ENCODE measurements around the gene KCTD12. TPM values are rescaled to one million over a fixed set of nuclear protein-coding genes. Genes with fewer than 3 reads are reported as not detected.

Gene KCTD12
- total RNA-seq, 4 donors from 2014 or later, result 24.2 to 34.8 (median 27.6) TPM

DNA sequence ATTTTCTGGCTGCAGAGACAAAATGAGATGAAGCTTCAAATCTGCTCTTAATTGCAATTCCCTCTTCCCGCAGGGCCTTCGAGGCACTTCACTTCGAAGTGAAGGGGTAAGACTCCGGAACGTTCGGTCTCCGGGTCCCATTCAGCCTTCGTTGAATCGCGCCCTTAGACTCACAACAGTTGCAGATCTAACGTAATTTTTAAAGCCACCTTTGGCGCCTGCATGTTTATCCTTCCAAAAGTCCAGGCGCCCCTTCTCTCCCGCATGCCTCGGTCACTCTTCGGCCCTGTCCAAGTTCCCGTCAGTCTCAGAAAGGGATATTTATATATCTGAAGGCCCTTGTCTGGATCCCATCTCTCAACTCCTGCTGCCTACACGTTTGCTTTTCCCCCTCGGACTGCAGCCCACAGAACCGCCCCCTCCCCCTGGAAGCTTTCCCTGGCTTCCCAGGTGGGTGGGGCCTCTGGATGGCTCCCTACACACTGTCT is 915 bp upstream of the KCTD12 start:
- H3K4me1 ChIP-seq, result peaks cover 0 to 34% (median 14%) of the 10 kb centered on the region in 4 donors
- TF ChIP-seq EP300 (IDR thresholded peaks at IDR 0.05; ENCODE audit: low read depth) (no peak), POLR2A (IDR thresholded peaks at IDR 0.05) (no peak), CTCF (IDR thresholded peaks at IDR 0.05) (no peak), POLR2AphosphoS5 (IDR thresholded peaks at IDR 0.05) (no peak)
- no peaks in the 10 kb centered on the region for H3K9me3 ChIP-seq
- no peaks in the 10 kb centered on the region for H3K36me3 ChIP-seq
- peaks cover 6% of the 10 kb centered on the region for H3K27me3 ChIP-seq
- intact Hi-C loops (cut with DNase I; ENCODE audit: low total_unique reads), result loop anchor here (10.0 kb wide), 1 partner anchor 222 kb away; no protein-coding TSS in a partner anchor
- 34 to 38% methylated on average over 13 to 20 of the region's 20 CpGs for WGBS, 2 donors (ENCODE audit: low coverage in 1 of 2)
- no peak for DNase-seq
- peak overlapping the region; percentile 87 to 93 (median 88) for H3K27ac ChIP-seq
- H3K4me3 ChIP-seq, result peak overlapping the region; percentile 36 to 80 (median 47)
- in situ Hi-C loops (cut with MboI; ENCODE audit: low pct_ligation_motif_present in 1 of 4, low pct_unique_long_range_greater_than_20kb in 1 of 4, low sequenced_read_pairs in 3 of 4), result loop anchor here in 2 of 4 donors (25.0 kb wide), 2 partner anchors 225 to 400 kb away; no protein-coding TSS in a partner anchor

DNA sequence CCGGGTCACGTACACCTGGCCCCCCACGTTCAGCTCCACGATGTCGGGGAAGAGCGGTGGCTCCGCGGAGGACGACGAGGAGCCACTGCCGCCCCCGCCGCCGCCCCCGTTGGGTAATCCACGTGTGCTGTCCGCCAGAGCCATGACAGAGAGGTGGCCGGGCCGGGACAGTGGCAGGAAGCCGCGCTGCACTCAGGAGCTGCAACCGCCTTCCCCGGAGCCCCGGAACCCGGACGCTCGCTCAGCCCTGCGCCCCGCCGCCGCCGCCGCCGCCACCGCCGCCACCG is 257 bp downstream of the KCTD12 start:
- intact Hi-C loops (cut with DNase I; ENCODE audit: low total_unique reads) (loop anchor here (10.0 kb wide), 1 partner anchor 221 kb away; no protein-coding TSS in a partner anchor), in situ Hi-C loops (cut with MboI; ENCODE audit: low pct_ligation_motif_present in 1 of 4, low pct_unique_long_range_greater_than_20kb in 1 of 4, low sequenced_read_pairs in 3 of 4) (loop anchor here in 2 of 4 donors (25.0 kb wide), 2 partner anchors 224 to 399 kb away; no protein-coding TSS in a partner anchor)
- Histone ChIP-seq H3K4me3 (peak overlapping the region; percentile 39 to 80 (median 60)), H3K27ac (peak overlapping the region; percentile 87 to 93 (median 88)), H3K4me1 (peaks cover 0 to 35% (median 14%) of the 10 kb centered on the region in 4 donors), H3K9me3 (no peaks in the 10 kb centered on the region), H3K27me3 (peaks cover 6% of the 10 kb centered on the region), H3K36me3 (no peaks in the 10 kb centered on the region)
- 0% methylated on average over 9 of the region's 37 CpGs; no CpG with 5 or more reads in 1 of the 2 donors for WGBS, 2 donors (ENCODE audit: low coverage in 1 of 2)
- TF ChIP-seq POLR2AphosphoS5 (IDR thresholded peaks at IDR 0.05), result no peak
- no peak for TF ChIP-seq CTCF (IDR thresholded peaks at IDR 0.05)
- no peak for TF ChIP-seq POLR2A (IDR thresholded peaks at IDR 0.05)
- no peak for TF ChIP-seq EP300 (IDR thresholded peaks at IDR 0.05; ENCODE audit: low read depth)
- no peak for DNase-seq

GRCh38 chr13:76885203-76886004 is 801 bp downstream of the KCTD12 start:
- Histone ChIP-seq H3K27me3 (peaks cover 6% of the 10 kb centered on the region), H3K27ac (peak overlapping the region; percentile 87 to 93 (median 88)), H3K4me1 (peaks cover 0 to 35% (median 14%) of the 10 kb centered on the region in 4 donors), H3K9me3 (no peaks in the 10 kb centered on the region), H3K36me3 (no peaks in the 10 kb centered on the region), H3K4me3 (peak overlapping the region; percentile 39 to 80 (median 60))
- peak; percentile 70 for DNase-seq
- intact Hi-C loops (cut with DNase I; ENCODE audit: low total_unique reads) (loop anchor here (10.0 kb wide), 1 partner anchor 221 kb away; no protein-coding TSS in a partner anchor), in situ Hi-C loops (cut with MboI; ENCODE audit: low pct_ligation_motif_present in 1 of 4, low pct_unique_long_range_greater_than_20kb in 1 of 4, low sequenced_read_pairs in 3 of 4) (loop anchor here in 2 of 4 donors (25.0 kb wide), 2 partner anchors 223 to 398 kb away; no protein-coding TSS in a partner anchor)
- TF ChIP-seq EP300 (IDR thresholded peaks at IDR 0.05; ENCODE audit: low read depth) (no peak), POLR2AphosphoS5 (IDR thresholded peaks at IDR 0.05) (peak in 1 of 3 donors; percentile 19), CTCF (IDR thresholded peaks at IDR 0.05) (peak; percentile 14 to 49 (median 25)), POLR2A (IDR thresholded peaks at IDR 0.05) (no peak)
- WGBS, 2 donors (ENCODE audit: low coverage in 1 of 2), result 1% methylated on average over 48 of the region's 94 CpGs; no CpG with 5 or more reads in 1 of the 2 donors

- no peak for DNase-seq
- Histone ChIP-seq H3K4me3 (peak overlapping the region; percentile 39 to 80 (median 60)), H3K4me1 (peaks cover 0 to 35% (median 14%) of the 10 kb centered on the region in 4 donors), H3K27ac (peak overlapping the region; percentile 87 to 93 (median 88)), H3K9me3 (no peaks in the 10 kb centered on the region), H3K27me3 (peaks cover 6% of the 10 kb centered on the region), H3K36me3 (no peaks in the 10 kb centered on the region)
- 7 to 20% methylated on average over 3 to 9 of the region's 9 CpGs for WGBS, 2 donors (ENCODE audit: low coverage in 1 of 2)
- intact Hi-C loops (cut with DNase I; ENCODE audit: low total_unique reads), result loop anchor here (10.0 kb wide), 1 partner anchor 220 kb away; no protein-coding TSS in a partner anchor
- in situ Hi-C loops (cut with MboI; ENCODE audit: low pct_ligation_motif_present in 1 of 4, low pct_unique_long_range_greater_than_20kb in 1 of 4, low sequenced_read_pairs in 3 of 4), result loop anchor here in 2 of 4 donors (25.0 kb wide), 2 partner anchors 223 to 398 kb away; no protein-coding TSS in a partner anchor
- no peak for TF ChIP-seq EP300 (IDR thresholded peaks at IDR 0.05; ENCODE audit: low read depth)
Measured at GRCh38 chr13:76884907-76885202, 1.4 kb downstream of the KCTD12 start.
